ENCODE measurements around the gene PLEKHF1.
"Not testable (repeated sequence)": the region's sequence is repeated elsewhere in the genome, so short reads cannot be mapped to it uniquely, and the experiment has no call there.

Gene PLEKHF1

DNA sequence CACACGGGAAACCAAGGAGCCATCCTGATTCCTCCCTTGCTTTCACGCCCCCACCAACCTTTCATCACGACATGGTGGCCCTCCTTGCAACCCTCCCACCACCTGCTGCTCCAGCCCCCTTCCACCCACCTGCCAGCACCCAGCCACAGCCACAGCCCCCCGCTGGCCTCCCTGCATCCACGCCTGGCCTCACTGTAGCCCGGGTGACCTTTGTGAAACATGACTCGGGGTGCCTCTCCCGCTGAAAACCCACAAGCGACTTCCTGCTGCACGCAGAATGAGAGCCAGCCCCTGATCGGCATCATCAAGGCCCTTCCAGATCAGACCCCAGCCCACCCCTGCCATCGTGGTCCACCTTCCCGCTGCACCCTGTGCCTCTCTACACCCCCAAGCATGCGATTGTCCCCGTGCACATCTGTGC lies 44.3 kb upstream of the PLEKHF1 start:
- TF ChIP-seq, protein P1, sequence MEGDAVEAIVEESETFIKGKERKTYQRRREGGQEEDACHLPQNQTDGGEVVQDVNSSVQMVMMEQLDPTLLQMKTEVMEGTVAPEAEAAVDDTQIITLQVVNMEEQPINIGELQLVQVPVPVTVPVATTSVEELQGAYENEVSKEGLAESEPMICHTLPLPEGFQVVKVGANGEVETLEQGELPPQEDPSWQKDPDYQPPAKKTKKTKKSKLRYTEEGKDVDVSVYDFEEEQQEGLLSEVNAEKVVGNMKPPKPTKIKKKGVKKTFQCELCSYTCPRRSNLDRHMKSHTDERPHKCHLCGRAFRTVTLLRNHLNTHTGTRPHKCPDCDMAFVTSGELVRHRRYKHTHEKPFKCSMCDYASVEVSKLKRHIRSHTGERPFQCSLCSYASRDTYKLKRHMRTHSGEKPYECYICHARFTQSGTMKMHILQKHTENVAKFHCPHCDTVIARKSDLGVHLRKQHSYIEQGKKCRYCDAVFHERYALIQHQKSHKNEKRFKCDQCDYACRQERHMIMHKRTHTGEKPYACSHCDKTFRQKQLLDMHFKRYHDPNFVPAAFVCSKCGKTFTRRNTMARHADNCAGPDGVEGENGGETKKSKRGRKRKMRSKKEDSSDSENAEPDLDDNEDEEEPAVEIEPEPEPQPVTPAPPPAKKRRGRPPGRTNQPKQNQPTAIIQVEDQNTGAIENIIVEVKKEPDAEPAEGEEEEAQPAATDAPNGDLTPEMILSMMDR (IDR thresholded peaks at IDR 0.05; ENCODE audit: insufficient read depth, low read depth, low read length, missing control alignments): no peak
- no peak overlapping the region for H3K4me3 ChIP-seq (ENCODE audit: low read length)
- no peak for DNase-seq (ENCODE audit: low read depth)

DNA sequence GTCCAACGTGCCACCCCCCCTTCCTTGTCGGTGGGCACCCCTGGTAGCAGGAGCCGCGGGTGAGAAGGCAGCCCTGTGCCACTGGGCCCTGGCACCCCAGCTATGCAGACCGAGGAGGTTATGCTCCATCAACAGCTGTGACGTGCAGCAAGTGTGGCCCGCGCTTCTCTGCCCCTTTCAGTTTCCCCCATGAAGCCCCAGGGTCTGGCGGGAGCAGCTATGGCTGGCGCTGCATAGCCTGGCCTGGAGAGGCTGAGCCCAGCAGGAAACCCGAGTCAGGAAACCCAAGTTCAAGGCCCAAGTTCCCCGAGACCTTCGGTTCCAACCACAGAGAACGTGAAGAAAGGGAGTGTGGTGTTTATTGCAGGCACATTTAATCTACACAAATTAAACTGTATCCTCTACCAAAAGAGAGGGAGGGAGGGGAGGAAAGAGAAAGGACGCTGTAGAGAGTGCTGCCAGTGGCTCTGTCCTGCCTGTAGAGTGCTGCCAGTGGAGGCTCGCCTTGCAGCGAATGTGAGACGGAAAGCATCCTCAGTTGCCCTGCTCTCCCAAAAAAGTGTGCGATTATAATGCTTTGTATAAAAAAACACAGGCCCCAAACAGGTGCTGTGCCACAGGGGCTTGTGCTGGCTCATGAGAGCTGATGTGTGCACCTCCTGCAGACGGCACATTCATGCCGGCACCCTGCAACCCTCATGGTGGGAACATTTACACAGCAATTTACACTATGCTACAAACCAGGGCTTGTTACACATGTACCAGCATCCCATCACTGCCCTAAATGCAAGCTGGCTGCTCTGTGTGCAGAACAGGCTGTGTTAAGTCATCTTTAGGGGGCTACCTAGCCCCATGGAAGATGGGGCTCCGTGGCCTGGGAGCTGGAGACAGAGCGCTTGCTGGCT lies 42.8 kb upstream of the PLEKHF1 start:
- TF ChIP-seq, protein P1 (IDR thresholded peaks at IDR 0.05; ENCODE audit: insufficient read depth, low read depth, low read length, missing control alignments): no peak
- DNase-seq (ENCODE audit: low read depth): peak; percentile 33
- H3K4me3 ChIP-seq (ENCODE audit: low read length): no peak overlapping the region

DNA sequence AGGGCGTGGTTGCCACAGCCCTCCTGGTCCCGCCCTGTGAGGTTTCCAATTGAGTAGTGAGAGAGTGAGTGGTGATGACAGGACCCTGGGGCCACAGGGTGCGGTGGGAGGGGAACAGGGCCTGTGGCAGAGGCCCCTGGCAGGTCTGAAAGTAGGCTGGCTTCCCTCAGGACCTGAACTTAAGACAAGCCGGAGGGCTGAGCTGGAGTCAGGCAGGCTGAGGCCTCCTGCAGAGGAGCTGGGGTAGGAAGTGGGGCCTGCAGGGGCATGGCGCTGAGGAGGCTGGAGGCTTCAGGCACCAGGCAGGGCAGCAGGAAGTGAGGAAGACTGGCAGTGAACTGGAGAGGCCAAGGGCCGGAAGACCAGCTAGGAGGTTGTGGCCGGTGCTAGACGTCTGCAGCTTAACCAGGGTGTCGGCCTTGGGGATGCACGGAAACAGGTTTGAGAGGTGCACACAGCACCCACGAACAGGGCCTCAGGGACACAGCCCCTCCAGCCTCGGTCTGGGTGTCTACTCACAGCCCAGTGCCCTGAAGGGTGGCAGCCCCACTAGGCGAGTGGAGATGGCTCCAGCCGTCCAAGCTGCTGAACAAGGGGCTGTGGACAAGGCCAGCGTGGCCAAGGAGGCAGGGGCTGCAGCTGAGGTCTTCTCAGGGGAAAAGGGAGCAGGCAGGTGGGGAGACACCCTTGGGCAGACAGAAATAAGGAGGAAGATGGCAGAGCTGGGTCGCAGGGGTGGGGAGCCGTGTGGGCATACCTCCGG lies 41.4 kb upstream of the PLEKHF1 start:
- no peak for DNase-seq (ENCODE audit: low read depth)
- TF ChIP-seq, protein P1 (IDR thresholded peaks at IDR 0.05; ENCODE audit: insufficient read depth, low read depth, low read length, missing control alignments): no peak
- no peak overlapping the region for H3K4me3 ChIP-seq (ENCODE audit: low read length)

DNA sequence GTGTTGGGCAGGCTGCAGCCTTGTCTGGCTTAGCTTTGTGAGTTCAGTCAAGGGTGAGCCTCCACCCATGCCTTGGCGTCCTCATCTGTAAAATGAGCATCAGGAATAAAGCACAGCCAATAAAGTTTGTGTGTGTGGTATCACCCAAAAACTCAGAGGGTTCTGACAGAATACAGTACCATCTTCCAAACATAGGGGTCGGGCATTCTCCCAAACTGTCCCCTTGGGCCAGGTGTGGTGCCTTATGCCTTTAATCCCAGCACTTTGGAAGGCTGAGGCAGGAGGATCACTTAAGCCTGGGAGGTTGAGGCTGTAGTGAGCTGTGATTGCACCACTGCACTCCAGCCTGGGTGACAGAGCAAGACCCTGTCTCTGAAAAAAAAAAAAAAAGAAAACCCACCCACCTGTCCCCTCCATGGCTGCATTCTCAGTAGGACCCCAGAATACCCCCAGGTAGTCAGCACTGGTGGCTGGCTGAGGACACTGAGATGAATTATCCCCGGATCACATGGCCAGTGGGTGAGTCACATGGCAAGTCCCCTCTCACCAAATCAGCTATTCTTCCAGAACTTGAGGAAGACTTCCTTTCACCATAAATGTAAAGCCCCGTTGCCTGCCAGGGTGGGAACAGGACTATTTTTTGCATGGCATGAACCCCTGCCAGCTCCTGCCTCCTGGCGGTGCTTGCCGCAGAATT lies 40.6 kb upstream of the PLEKHF1 start:
- DNase-seq (ENCODE audit: low read depth): no peak
- TF ChIP-seq, protein P1 (IDR thresholded peaks at IDR 0.05; ENCODE audit: insufficient read depth, low read depth, low read length, missing control alignments): no peak
- H3K4me3 ChIP-seq (ENCODE audit: low read length): no peak overlapping the region

DNA sequence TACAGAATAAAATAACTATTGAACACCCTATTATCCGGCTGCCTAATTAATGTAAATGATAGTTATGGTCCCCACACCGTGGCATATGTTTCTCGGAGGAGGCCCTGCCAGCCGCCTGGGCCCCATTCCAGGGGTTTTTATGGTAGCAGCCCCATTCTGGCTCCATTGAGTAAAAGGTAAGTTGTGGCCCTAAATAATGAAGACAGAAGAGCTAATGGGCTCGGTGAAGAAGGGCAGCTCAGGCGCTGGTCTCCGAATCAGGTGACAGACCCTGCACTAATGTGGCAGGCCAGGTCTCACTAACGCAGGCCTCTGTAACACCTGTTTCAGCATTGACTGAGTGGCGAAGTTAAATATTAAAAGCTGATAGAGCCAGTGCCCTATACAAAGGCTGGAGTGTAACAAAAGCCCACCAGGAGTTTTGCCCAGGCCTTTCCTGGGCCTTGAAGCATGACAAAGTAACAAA lies 40.0 kb upstream of the PLEKHF1 start:
- DNase-seq (ENCODE audit: low read depth): no peak
- TF ChIP-seq, protein P1 (IDR thresholded peaks at IDR 0.05; ENCODE audit: insufficient read depth, low read depth, low read length, missing control alignments): no peak

DNA sequence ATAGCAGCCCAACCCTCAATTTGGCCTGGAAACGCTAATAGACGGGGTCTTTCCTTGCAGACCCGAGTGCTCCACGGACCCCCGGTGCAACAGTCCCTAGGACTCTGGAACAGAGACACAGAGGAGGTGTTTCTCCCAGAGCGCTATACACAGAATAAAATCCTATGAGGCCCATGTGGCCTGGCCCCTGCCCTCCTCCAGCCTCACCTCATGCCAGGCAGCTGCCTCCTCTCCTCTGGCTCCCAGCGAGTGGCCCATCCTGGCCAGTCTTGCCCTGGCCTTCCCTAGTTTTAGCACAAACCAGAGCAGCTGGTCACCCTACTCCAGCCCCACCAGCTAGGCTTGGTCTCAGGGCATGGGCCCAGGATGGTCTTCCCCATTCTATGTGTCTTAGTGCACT lies 38.9 kb upstream of the PLEKHF1 start:
- no peak for DNase-seq (ENCODE audit: low read depth)

More for the DNA sequence above, 40.0 kb upstream of the PLEKHF1 start:
- H3K4me3 ChIP-seq (ENCODE audit: low read length): no peak overlapping the region

DNA sequence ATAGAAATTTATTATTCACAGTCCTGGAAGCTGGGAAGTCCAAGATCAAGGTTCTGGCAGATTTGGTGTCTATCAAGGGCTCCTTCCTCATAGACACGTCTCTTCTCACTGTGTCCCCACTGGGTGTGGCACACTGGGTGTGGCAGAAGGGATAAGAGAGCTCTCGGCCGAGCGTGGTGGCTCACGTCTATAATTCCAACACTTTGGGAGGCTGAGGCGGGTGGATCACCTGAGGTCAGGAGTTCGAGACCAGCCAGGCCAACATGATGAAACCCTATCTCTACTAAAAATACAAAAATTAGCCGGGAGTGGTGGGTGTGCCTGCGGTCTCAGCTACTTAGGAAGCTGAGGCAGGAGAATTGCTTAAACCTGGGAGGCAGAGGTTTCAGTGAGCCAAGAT lies 38.4 kb upstream of the PLEKHF1 start:
- not testable (repeated sequence) for H3K4me3 ChIP-seq (ENCODE audit: low read length); DNase-seq (ENCODE audit: low read depth)

More for the DNA sequence above, 38.9 kb upstream of the PLEKHF1 start:
- TF ChIP-seq, protein P1 (IDR thresholded peaks at IDR 0.05; ENCODE audit: insufficient read depth, low read depth, low read length, missing control alignments): no peak
- no peak overlapping the region for H3K4me3 ChIP-seq (ENCODE audit: low read length)

Measured in epithelial cell of esophagus (primary cell).